Endometrial microvascular endothelial cells (primary cell): Measurements from ENCODE around the gene HTRA3. TPM values are rescaled to one million over a fixed set of nuclear protein-coding genes. Genes with fewer than 3 reads are reported as not detected.
"Not testable (repeated sequence)": the region's sequence is repeated elsewhere in the genome, so short reads cannot be mapped to it uniquely, and the experiment has no call there.

Experiments used
- in situ Hi-C: cut with HindIII; loops from 2 replicates; pipeline ENCODE4 v1.10.0; 2017; ENCODE audit warnings: low sequenced_read_pairs, low pct_unique_long_range_greater_than_20kb; ENCODE audit errors: inconsistent ontology term
- total RNA-seq: library from RNA; depleted of rRNA; stranded (reverse); fragments of >200 nt; gene quantifications from one replicate; pipeline ENCODE4 v1.2.3, GENCODE V29; 2015; ENCODE audit errors: inconsistent ontology term

The HTRA3 gene
- total RNA-seq, 1 donor from 2014 or later: 1.3 TPM

DNA sequence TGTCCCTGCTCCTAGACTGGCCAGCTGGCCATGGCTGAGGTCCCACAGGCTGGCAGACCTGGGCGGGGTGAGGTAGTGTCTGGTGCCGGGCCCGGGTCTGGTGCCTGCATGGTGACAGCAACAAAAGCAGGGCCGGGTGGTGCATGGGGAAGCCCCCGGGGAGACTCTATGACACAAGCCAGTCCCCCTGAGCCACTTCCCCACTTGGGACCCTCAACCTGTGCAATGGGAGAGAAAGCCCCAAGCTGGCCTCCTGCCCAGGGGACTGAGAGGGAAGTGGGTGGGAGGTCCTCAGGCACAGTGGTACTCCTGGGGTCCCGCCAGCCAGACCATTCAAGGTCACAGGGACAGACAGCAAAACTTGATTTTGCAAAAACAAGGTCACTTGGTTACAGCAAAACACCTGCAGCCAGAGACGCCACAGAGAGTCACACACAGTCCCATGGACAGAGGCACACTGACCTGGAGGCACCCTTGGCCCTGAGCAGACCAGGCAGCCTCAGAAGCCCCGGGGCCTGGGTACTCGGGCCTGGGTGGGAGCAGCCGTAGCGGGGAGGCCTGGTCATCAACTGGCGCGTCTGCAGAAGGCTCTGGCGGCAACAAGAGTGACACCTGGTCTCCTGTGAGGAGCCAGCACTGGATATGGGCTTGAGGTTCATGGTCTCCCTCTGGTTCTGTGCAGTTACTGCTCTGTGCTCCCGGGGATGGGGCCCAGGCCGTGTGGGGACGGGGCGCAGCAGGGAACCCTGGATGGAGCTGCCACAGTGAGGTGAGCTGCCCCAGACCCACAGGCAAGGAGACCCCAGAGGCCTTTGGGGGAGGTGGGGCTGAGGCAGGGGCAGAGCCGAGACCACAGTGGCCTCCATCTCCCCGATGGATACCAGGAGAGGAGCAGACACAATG, 60.6 kb downstream of the HTRA3 start:
- in situ Hi-C loops: no loop called here

- in situ Hi-C loops: no loop called here
These were observed 61.4 kb downstream of the HTRA3 start for GRCh38 chr4:8330821-8331574.

DNA sequence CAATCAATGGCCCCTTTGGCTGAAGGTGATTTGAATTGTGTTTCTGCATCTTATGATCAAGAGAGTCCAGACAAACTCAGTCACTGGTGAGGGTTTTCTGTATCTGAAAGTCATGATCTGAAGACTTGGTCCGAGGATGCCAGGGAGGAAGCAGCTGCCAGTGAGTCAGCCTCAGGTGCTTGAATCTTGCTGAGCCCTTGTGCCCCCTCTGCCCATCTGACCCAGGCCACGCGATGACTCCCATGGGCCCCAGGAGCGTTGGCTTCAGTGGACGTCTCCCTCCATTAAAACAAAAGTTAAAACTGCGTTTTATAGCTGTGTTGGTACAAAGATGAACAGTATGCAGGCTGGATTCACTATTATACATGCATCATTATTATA, 62.0 kb downstream of the HTRA3 start:
- in situ Hi-C loops: no loop called here

DNA sequence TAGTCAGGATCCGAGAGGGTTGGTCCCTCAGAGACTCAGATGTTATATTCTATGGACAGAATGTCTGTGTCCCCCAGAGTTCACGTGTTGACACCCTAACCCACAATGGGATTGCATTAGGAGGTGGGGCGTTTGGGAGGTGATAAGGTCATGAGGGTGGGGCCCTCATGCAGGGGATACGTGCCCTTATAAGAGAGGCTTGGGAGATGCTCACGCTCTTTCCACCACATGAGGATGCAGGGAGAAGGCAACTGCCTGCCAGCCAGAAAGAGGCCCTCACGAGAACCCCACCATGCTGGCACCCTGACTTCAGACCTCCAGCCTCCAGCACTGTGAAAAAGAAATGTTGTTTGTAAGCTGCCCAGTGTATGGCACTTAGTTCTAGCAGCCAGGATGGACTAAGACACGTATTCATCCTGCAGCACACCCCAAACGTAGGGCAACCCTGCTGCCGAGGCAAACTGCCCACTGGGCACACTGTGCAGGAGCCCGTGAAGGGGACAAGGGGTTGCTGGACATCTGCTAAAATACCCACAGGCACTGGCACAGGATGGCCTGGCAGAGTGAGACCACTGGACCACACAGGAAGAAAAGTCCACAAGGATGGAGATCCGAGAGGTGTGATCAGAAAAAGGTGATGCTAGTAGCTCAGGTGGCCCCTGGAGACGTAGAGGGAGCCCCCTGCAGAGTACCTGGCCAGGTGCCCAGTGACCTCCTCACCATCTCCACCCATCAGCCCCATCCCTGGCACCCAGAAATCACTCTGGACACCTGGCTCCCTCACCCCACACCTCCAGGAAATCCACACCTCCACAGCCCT, 62.7 kb downstream of the HTRA3 start:
- in situ Hi-C loops: no loop called here

DNA sequence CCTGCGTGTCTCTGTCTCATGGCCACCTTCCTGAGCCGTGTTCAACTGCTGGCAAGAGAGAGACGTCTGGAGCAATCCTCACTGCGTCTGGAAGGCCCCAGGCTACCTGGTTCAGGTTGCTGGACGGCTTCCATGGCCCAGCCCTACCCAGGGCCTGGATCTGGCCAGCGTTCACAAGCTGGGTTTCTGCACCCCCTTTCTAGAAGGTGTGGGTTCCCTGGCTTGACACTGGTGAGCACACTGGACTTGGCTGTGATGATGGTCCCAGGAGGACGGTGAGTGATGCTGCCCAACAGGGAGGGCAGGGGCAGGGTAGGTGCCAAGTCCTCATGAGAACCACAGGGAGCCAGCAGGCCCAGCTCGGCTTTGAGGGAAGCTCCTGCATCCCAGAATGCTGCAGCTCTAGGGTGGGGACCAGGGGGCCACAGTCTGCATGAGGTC, 63.4 kb downstream of the HTRA3 start:
- in situ Hi-C loops: no loop called here

GRCh38 chr4:8333726-8334460, 64.3 kb downstream of the HTRA3 start:
- in situ Hi-C loops: no loop called here

- in situ Hi-C loops: no loop called here
These were observed 65.4 kb downstream of the HTRA3 start for GRCh38 chr4:8334786-8335460.

DNA sequence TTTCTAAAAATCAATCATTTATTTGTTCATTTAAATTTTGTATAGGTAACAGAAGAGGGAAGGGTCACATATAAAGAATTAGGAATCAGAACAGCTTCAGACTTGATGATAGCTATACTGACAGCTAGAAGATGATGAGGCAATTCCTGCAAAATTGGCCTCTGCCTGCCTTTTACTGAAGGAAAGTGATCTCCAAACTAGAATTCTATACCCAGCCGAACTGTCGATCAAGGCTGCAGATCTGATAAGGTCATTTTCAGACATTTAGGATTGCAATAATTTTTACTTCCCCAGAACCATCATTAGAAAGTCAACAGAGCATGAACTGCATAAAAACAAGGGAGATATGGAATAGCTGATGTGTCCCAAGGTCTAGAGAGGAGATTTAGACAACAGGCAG, 66.3 kb downstream of the HTRA3 start:
- in situ Hi-C loops: no loop called here

GRCh38 chr4:8336412-8337075, 67.0 kb downstream of the HTRA3 start:
- in situ Hi-C loops: no loop called here

GRCh38 chr4:8338351-8338961, 68.9 kb downstream of the HTRA3 start:
- in situ Hi-C loops: no loop called here

- in situ Hi-C loops: no loop called here
These were observed 71.3 kb downstream of the HTRA3 start for GRCh38 chr4:8340781-8341241.

- in situ Hi-C loops: not testable (repeated sequence)
These were observed 71.7 kb downstream of the HTRA3 start for GRCh38 chr4:8341281-8341680.

DNA sequence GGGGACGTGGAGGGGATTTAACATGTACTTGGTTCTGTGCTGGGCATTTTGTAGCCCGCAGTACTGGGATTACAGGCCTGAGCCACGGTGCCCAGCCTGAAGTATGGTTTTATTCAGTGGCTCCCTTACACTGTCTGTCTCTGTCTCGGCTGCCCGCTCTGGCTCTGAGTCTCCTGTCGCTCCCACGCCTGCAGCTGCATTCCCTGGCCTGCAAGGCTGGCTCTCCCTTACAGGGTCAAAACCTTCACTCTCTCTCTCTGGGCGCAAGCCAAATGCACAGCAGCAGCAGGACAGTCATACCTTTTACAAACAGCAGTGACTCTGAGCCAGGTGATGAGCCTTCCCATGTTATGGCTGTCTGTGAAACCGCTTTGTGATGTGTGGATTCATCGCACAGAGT, 72.1 kb downstream of the HTRA3 start:
- in situ Hi-C loops: no loop called here

- in situ Hi-C loops: no loop called here
These were observed 73.2 kb downstream of the HTRA3 start for GRCh38 chr4:8342651-8343261.

- in situ Hi-C loops: no loop called here
These were observed 73.9 kb downstream of the HTRA3 start for GRCh38 chr4:8343262-8343966.

DNA sequence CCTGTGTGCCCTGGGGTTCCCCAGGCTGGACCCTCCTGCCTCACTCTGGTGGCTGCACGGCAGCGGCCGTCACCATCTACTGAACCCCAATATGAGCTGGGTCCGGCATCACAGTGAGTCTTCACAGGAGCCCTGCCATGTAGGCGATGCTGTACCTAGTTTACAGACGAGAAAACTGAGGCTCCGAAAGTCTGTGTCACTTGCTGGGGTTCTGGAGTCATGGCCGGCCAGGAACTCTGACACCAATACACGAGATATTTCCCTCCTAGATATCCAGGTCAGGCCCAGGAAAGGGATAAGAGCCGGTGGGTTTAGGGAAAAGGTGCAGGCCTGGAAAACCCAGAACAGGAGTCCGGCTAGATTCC, 74.4 kb downstream of the HTRA3 start:
- in situ Hi-C loops: no loop called here
